ENCODE data around the gene ZBTB20. TPM values are rescaled to one million over a fixed set of nuclear protein-coding genes. Genes with fewer than 3 reads are reported as not detected.

The ZBTB20 gene
- total and polyA plus RNA-seq, 7 donors: under 0.01 to 113 (median 58.6) TPM

DNA sequence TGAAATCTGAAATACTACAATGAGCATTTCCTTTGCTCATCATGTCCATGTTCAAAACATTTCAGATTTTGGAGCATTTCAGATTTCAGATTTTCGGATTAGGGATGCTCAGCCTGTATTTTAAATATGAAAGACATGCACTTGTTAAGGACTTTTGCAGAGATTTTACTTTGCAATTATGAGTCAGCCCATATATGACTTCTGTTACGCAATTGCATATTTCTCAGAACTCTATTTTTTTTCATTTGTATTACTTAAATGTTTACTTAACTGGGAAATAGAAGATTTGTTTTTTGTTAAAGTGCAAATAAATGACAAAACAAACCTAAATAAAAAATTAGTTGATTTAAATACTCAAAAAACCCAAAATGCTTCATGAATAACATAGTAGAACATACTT, 376.2 kb downstream of the ZBTB20 start:
- no peaks in the 10 kb centered on the region for H3K4me1 ChIP-seq
- H3K4me3 ChIP-seq: no peak overlapping the region
- H3K36me3 ChIP-seq: no peaks in the 10 kb centered on the region
- no peak for TF ChIP-seq POLR2AphosphoS5 (IDR thresholded peaks at IDR 0.05)
- TF ChIP-seq POLR2A (IDR thresholded peaks at IDR 0.05): no peak
- H3K27me3 ChIP-seq: no peaks in the 10 kb centered on the region
- DNase-seq: no peak
- 96% methylated on average over 2 of the region's 2 CpGs for WGBS, 2 donors
- intact Hi-C loops (cut with DNase I): no loop called here
- H3K27ac ChIP-seq: no peak overlapping the region
- peaks cover 0 to 4% (median 0%) of the 10 kb centered on the region in 4 donors for H3K9me3 ChIP-seq

DNA sequence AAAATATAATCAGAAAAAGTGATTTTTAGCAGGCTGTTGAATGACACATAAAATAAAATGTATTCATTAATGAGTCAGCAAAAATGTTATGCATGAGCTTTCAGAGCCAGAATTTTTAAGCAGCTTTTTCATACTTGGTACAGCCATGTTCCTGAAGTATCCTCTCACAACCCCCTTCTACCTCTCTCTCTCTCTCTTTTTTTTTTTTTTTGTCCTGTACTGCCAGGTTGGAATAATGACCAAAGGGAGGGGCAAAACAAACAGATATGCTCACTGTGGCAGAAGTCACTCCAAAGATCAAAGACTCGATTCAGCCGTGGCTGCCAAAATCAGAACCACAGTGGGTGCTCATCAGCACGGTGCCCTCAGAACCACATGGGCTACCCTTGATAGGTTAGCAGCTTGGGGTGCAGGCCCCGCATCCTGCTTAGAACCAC, 383.0 kb downstream of the ZBTB20 start:
- 18 to 39% methylated on average over 4 of the region's 4 CpGs for WGBS, 2 donors
- intact Hi-C loops (cut with DNase I): no loop called here
- no peaks in the 10 kb centered on the region for H3K27me3 ChIP-seq
- no peak for DNase-seq
- H3K9me3 ChIP-seq: no peaks in the 10 kb centered on the region
- no peak overlapping the region for H3K27ac ChIP-seq
- peaks cover 0 to 26% (median 12%) of the 10 kb centered on the region in 4 donors for H3K4me1 ChIP-seq
- no peak for TF ChIP-seq EP300 (IDR thresholded peaks at IDR 0.05)
- TF ChIP-seq, protein P1, sequence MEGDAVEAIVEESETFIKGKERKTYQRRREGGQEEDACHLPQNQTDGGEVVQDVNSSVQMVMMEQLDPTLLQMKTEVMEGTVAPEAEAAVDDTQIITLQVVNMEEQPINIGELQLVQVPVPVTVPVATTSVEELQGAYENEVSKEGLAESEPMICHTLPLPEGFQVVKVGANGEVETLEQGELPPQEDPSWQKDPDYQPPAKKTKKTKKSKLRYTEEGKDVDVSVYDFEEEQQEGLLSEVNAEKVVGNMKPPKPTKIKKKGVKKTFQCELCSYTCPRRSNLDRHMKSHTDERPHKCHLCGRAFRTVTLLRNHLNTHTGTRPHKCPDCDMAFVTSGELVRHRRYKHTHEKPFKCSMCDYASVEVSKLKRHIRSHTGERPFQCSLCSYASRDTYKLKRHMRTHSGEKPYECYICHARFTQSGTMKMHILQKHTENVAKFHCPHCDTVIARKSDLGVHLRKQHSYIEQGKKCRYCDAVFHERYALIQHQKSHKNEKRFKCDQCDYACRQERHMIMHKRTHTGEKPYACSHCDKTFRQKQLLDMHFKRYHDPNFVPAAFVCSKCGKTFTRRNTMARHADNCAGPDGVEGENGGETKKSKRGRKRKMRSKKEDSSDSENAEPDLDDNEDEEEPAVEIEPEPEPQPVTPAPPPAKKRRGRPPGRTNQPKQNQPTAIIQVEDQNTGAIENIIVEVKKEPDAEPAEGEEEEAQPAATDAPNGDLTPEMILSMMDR (IDR thresholded peaks at IDR 0.05): no peak
- no peak for TF ChIP-seq POLR2A (IDR thresholded peaks at IDR 0.05)
- no peak for TF ChIP-seq POLR2AphosphoS5 (IDR thresholded peaks at IDR 0.05)
- H3K4me3 ChIP-seq: no peak overlapping the region
- H3K36me3 ChIP-seq: no peaks in the 10 kb centered on the region

DNA sequence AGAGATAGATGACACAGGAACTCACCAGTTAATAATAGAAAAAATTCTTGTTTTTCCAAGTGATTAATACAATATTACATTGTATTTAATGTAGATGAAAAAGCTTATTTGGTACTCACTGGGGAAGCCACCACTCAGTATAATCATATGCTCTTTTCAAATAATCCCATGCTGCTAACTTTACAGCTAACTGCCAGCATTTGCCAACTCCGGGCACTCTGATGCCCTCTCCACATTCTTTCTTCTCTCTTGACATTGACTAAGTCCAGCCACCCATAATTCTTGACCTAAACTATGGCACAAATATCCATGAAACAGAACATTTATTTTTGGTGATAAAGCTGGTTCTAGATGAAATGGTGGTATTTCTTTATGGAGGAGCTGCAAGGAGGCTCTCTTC, 384.9 kb downstream of the ZBTB20 start:
- DNase-seq: no peak
- no peak overlapping the region for H3K4me3 ChIP-seq
- 81 to 89% methylated on average over 1 of the region's 1 CpG for WGBS, 2 donors
- H3K4me1 ChIP-seq: peaks cover 0 to 32% (median 13%) of the 10 kb centered on the region in 4 donors
- H3K27ac ChIP-seq: peak overlapping the region in 1 of 4 donors; percentile 19
- H3K9me3 ChIP-seq: no peaks in the 10 kb centered on the region
- H3K36me3 ChIP-seq: no peaks in the 10 kb centered on the region
- H3K27me3 ChIP-seq: no peaks in the 10 kb centered on the region
- intact Hi-C loops (cut with DNase I): no loop called here
- TF ChIP-seq POLR2AphosphoS5 (IDR thresholded peaks at IDR 0.05) (no peak), EP300 (IDR thresholded peaks at IDR 0.05) (no peak), POLR2A (IDR thresholded peaks at IDR 0.05) (no peak)
- TF ChIP-seq, protein P1 (IDR thresholded peaks at IDR 0.05): no peak

DNA sequence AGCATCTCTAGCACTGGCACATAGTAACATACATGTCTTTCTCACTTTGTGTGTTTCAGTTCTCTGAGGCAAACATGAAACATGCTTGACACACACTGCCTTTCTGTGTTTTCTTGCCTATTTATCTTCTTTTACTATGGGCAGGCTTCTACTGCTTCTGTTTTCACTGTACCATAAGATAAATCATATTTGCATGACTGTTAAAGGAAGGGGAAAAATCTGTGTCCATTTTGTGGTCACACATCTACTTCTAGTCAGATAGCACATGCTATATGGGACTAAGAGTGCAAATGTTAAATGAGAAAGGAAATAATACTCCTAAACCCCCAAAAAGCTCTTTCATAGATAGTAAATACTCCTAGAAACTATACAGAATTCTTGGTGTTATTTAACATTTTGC, 386.4 kb downstream of the ZBTB20 start:
- no peak for TF ChIP-seq POLR2A (IDR thresholded peaks at IDR 0.05)
- TF ChIP-seq, protein P1 (IDR thresholded peaks at IDR 0.05): no peak
- TF ChIP-seq EP300 (IDR thresholded peaks at IDR 0.05): no peak
- no peak for TF ChIP-seq POLR2AphosphoS5 (IDR thresholded peaks at IDR 0.05)
- Histone ChIP-seq H3K36me3 (no peaks in the 10 kb centered on the region), H3K27me3 (no peaks in the 10 kb centered on the region), H3K4me1 (peaks cover 0 to 32% (median 13%) of the 10 kb centered on the region in 4 donors), H3K9me3 (no peaks in the 10 kb centered on the region), H3K4me3 (no peak overlapping the region), H3K27ac (no peak overlapping the region)
- no peak for DNase-seq
- intact Hi-C loops (cut with DNase I): no loop called here

DNA sequence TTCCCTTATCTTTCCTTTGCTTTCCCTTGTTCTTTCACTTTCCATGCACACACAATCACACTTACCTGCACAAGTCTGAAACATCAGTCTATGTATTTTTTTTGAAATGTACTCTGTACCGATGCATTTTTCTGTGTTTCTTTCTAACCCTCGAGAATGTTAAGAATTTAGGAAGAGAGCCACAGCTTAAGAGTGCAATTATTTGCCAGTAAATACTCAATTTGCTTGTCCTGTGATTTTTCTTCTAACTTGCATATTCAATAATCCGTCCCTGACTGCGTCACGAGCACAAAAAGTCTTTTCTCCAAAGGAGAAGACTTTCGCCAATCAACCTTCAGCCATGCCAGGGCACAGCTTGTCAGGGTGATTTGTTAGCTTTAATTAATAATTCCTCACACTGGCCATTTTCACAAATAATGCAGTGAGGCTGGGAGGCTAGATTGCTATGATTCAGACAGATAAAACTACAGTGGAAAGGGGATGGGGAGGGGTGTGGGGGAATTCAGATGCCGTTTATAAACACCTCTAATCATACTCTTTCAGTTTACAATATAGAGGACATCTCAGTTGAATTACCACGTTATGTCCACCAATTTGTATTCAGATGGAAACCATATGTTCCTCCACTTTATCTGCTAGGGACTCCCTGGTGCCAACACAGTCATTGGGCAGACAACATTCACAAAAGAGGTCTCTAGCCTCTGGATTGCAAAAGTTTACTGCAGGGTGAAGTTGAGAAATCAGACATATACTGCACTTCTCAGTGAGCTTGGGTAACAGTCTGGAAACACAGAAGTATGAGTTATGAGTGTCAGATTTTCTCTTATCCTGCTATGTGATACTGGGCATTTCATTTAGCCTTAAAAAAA, 388.0 kb downstream of the ZBTB20 start:
- Histone ChIP-seq H3K27ac (peak overlapping the region; percentile 15 to 58 (median 46)), H3K9me3 (no peaks in the 10 kb centered on the region), H3K36me3 (no peaks in the 10 kb centered on the region), H3K4me3 (peak overlapping the region; percentile 1 to 36 (median 21)), H3K27me3 (no peaks in the 10 kb centered on the region), H3K4me1 (peaks cover 0 to 26% (median 11%) of the 10 kb centered on the region in 4 donors)
- intact Hi-C loops (cut with DNase I): no loop called here
- no peak for TF ChIP-seq POLR2A (IDR thresholded peaks at IDR 0.05)
- TF ChIP-seq, protein P1 (IDR thresholded peaks at IDR 0.05): no peak
- no peak for TF ChIP-seq EP300 (IDR thresholded peaks at IDR 0.05)
- TF ChIP-seq POLR2AphosphoS5 (IDR thresholded peaks at IDR 0.05): no peak
- DNase-seq: no peak
- WGBS, 2 donors: 53 to 61% methylated on average over 8 of the region's 8 CpGs
